Measurements from ENCODE around the gene GSK3A.

GSK3A gene

DNA sequence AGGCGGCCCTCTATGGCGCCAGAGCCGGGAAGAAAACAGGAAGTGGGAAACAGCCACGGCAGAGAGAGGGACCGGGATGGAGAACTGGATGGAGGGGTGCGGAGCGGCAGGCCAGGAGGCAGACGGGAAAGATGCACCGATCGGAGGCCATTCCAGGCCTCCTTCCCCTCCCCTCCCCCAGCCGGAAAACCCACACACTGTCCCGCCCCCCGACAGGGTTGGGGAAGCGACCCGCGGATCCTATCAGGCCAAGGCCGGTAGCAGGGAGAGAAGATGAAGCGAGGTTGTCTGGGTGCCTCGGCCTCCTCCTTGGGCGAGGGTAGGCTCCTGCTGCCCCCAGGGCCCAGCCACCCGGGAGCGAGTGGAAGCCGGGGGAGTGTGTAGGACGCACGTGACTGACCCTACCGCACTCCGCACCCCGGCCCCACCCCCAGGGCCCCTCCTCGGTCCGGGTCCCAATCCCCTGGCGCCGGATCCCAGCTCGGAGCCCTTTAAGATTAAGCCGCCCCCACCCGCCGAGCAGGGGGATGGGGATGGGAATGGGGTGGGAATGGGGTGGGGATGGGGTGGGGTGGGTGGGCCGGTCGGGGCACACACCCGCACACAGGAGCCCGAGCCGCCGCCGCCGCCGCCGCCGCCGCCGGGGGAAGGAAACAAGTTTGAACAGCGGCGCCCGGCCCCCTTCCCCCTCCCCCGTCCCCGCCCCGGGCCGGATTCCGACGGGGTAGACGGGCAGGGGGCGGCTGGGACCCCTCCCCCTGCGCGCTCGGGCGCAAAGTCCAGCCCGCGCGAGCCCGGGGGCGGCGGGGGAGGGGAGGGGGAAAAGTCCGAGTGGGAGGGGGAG lies 11.1 kb upstream of the GSK3A start:
- H3K27me3 ChIP-seq (ENCODE audit: control insufficient read depth, insufficient read depth, low read length, poor library complexity, severe bottlenecking), result no peaks in the 10 kb centered on the region
- H3K36me3 ChIP-seq (ENCODE audit: control insufficient read depth, insufficient read depth, low read length), result peaks cover 7% of the 10 kb centered on the region
- WGBS, 2 experiments, result 0 to 1% methylated on average over 47 to 68 of the region's 71 CpGs
- peaks cover 23% of the 10 kb centered on the region for H3K4me1 ChIP-seq (ENCODE audit: control insufficient read depth, insufficient read depth, low read length)
- H3K4me3 ChIP-seq (ENCODE audit: insufficient read depth, low read depth, low read length), result peak overlapping the region; percentile 100
- no peaks in the 10 kb centered on the region for H3K9me3 ChIP-seq (ENCODE audit: control insufficient read depth, low read length)
- peak overlapping the region; percentile 85 for H3K27ac ChIP-seq (ENCODE audit: insufficient read depth, low read depth, low read length, poor library complexity, severe bottlenecking)

DNA sequence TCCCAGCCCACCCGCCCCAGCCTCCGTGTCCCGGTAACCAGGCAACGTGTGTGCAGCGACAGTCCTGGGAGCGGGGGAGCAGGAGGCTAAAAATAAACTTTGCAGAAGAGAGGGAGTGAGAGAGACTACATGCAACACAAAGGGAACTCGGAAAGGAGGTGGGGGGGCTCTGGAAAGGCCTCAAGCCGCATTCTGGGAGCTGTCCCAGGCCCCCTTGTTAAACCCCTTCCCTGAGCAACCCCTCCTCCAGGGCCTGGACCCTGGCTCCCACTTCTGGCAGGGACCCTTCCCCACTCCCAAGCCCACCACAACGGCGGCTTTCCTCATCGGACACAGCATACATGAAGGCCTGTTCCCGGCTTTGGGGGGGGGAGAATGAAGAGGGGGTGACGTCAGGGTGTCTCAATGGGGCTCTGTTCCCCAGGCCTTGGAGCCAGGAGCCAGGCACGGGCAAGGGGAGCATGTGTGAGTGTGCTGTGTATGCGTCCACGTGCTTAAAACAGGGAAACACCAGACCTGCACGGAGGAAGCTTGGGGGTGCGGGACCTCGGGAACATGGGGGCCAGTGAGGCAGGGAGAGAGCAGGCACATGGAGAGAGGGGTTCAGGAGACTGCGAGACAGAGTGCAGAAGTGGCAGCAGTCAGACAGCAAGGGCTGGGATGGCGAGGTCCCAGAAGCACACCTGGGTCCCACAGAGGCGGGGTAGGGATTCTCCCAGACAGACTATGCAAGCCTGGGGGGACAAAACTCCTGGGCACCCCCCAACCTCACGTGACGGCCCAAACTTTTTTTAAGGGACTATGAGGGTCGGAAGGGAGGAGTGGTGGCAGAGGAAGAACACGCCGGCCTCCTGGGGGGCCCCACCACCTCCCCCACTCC lies 10.2 kb upstream of the GSK3A start:
- no peaks in the 10 kb centered on the region for H3K27me3 ChIP-seq (ENCODE audit: control insufficient read depth, insufficient read depth, low read length, poor library complexity, severe bottlenecking)
- 24 to 25% methylated on average over 27 of the region's 27 CpGs for WGBS, 2 experiments
- peak overlapping the region; percentile 55 for H3K27ac ChIP-seq (ENCODE audit: insufficient read depth, low read depth, low read length, poor library complexity, severe bottlenecking)
- H3K4me1 ChIP-seq (ENCODE audit: control insufficient read depth, insufficient read depth, low read length), result peaks cover 23% of the 10 kb centered on the region
- H3K36me3 ChIP-seq (ENCODE audit: control insufficient read depth, insufficient read depth, low read length), result peaks cover 9% of the 10 kb centered on the region
- peak overlapping the region; percentile 100 for H3K4me3 ChIP-seq (ENCODE audit: insufficient read depth, low read depth, low read length)
- no peaks in the 10 kb centered on the region for H3K9me3 ChIP-seq (ENCODE audit: control insufficient read depth, low read length)

DNA sequence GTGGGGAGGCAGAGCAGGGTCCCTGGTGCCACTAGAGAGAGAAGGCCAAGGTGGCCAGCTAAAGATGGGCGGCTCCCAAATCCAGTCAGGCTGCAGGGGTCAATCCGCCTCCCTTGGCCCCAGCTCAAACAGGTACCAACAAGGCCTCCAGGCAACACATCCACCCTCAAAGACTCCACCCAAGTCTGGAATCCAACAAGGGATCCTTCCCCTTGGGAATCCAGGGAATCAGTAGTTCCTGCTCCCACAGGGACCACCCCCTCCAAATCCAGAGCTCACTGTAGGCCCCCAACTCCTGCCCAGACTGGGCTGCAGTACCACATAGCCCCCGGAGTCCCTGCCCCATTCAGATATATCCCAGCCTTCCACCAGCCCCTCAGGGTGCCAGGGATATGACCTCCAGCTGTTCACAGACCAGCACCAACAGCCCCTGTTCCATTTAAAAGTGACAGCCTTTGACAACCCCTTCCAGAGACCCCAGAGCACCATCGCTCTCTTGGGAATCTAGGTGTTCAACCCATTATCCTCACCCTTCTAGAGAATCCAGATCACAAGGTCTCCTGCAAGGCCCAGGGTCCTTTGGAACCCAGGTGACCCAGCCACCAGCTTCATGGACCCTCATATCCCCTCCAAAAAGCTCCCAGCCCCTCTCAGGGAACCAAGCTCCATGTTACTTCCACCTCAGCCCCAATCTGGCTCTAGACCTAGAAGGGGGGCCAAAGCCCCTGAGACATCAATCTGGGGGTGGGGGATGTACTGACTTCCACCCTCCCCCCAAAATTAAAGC lies 9.4 kb upstream of the GSK3A start:
- Histone ChIP-seq H3K4me3 (ENCODE audit: insufficient read depth, low read depth, low read length) (no peak overlapping the region), H3K27me3 (ENCODE audit: control insufficient read depth, insufficient read depth, low read length, poor library complexity, severe bottlenecking) (no peaks in the 10 kb centered on the region), H3K36me3 (ENCODE audit: control insufficient read depth, insufficient read depth, low read length) (peaks cover 9% of the 10 kb centered on the region), H3K9me3 (ENCODE audit: control insufficient read depth, low read length) (no peaks in the 10 kb centered on the region), H3K27ac (ENCODE audit: insufficient read depth, low read depth, low read length, poor library complexity, severe bottlenecking) (no peak overlapping the region), H3K4me1 (ENCODE audit: control insufficient read depth, insufficient read depth, low read length) (peaks cover 23% of the 10 kb centered on the region)
- 86 to 91% methylated on average over 4 of the region's 4 CpGs for WGBS, 2 experiments

DNA sequence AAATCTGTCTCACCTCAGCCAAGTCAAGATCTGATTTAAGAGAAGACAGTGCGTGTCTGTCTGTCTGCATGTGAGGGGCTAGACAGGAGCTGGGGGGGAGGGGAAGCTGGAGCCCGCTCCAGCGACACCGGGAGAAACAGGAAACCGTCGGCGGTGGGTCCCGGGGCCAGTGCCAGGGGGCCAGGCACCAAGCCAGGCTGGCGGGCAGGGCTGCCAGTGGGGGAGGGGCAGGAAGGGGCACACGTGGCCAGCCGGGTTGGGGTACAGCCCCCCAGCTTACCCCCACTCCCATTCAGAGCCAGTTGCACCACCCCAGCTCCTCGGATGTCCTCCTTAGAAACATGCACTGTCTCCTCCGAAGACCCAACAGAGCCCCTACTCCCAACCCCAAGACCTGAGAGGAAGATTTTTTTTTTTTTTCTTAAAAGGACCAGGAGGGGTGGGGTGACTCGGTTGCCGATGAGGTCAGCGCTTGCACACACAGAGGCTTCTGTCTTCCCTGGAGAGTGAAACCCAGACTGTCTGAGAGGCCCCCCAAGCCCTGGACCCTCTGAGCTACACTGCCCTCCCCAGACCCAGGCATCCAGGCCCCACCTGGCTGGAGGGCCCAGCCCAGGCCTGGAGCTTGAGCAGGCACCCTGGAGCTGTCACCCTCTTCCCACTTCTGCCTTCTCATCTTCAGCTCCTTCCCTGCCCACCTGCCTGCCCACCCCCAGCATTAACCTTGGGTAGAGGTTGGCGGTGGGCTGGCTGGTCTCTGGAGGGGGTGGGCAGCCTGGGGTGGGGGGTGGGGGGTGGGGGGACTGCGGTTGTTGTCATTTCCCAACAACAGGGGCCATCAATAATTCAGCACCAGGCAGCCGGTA lies 8.5 kb upstream of the GSK3A start:
- Histone ChIP-seq H3K4me1 (ENCODE audit: control insufficient read depth, insufficient read depth, low read length) (peaks cover 23% of the 10 kb centered on the region), H3K27me3 (ENCODE audit: control insufficient read depth, insufficient read depth, low read length, poor library complexity, severe bottlenecking) (no peaks in the 10 kb centered on the region), H3K9me3 (ENCODE audit: control insufficient read depth, low read length) (no peaks in the 10 kb centered on the region), H3K36me3 (ENCODE audit: control insufficient read depth, insufficient read depth, low read length) (peaks cover 9% of the 10 kb centered on the region), H3K4me3 (ENCODE audit: insufficient read depth, low read depth, low read length) (no peak overlapping the region), H3K27ac (ENCODE audit: insufficient read depth, low read depth, low read length, poor library complexity, severe bottlenecking) (no peak overlapping the region)
- WGBS, 2 experiments, result 84 to 88% methylated on average over 18 of the region's 19 CpGs

DNA sequence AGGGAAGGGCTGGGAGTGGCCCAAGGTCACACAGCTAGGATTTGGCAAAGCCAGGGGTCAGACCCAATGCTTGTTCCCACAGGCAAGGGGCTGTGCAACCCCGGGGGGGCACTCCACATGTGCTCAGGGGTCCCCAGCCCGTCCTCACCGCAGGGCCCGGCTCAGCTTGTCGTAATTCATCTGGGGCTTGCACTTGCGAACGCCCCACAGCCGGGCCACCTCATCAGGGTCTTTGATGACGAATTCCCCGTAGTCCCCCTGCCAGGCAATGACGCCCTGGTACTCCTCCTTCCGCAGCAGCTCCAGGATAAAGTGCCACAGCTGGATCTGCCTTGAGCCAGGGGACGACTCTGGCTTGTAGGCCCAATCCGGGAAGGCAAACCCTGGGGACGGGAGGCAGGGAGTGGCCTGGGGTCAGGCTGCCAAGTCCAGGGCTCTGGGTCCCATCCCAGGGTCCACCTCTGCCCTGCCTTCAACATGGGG lies 7.8 kb upstream of the GSK3A start:
- H3K4me3 ChIP-seq (ENCODE audit: insufficient read depth, low read depth, low read length), result no peak overlapping the region
- H3K4me1 ChIP-seq (ENCODE audit: control insufficient read depth, insufficient read depth, low read length), result peaks cover 23% of the 10 kb centered on the region
- no peaks in the 10 kb centered on the region for H3K27me3 ChIP-seq (ENCODE audit: control insufficient read depth, insufficient read depth, low read length, poor library complexity, severe bottlenecking)
- peaks cover 9% of the 10 kb centered on the region for H3K36me3 ChIP-seq (ENCODE audit: control insufficient read depth, insufficient read depth, low read length)
- no peaks in the 10 kb centered on the region for H3K9me3 ChIP-seq (ENCODE audit: control insufficient read depth, low read length)
- WGBS, 2 experiments, result 92 to 93% methylated on average over 15 of the region's 15 CpGs
- no peak overlapping the region for H3K27ac ChIP-seq (ENCODE audit: insufficient read depth, low read depth, low read length, poor library complexity, severe bottlenecking)

DNA sequence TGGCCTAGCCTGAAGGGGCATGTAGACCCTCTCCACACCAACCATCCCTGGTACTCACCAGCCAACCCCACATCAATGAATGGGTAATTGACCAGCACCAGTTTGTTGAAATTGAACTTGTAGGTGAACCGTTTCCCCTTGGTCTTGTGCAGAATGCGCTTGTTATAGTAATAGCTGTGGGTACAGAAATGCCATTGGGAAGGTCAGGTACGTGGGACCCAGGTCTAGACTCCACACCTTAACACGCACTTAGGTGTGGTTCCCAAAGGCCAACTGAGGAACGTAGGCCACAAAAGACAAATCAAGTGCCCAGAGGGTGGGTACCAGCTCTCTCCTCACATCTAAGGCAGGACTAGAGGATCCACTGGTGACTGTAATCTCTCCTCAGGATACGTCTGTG lies 7.4 kb upstream of the GSK3A start:
- Histone ChIP-seq H3K9me3 (ENCODE audit: control insufficient read depth, low read length) (no peaks in the 10 kb centered on the region), H3K4me3 (ENCODE audit: insufficient read depth, low read depth, low read length) (no peak overlapping the region), H3K36me3 (ENCODE audit: control insufficient read depth, insufficient read depth, low read length) (peaks cover 9% of the 10 kb centered on the region), H3K27me3 (ENCODE audit: control insufficient read depth, insufficient read depth, low read length, poor library complexity, severe bottlenecking) (no peaks in the 10 kb centered on the region), H3K4me1 (ENCODE audit: control insufficient read depth, insufficient read depth, low read length) (peaks cover 23% of the 10 kb centered on the region), H3K27ac (ENCODE audit: insufficient read depth, low read depth, low read length, poor library complexity, severe bottlenecking) (no peak overlapping the region)
- WGBS, 2 experiments, result 92 to 93% methylated on average over 6 of the region's 6 CpGs

DNA sequence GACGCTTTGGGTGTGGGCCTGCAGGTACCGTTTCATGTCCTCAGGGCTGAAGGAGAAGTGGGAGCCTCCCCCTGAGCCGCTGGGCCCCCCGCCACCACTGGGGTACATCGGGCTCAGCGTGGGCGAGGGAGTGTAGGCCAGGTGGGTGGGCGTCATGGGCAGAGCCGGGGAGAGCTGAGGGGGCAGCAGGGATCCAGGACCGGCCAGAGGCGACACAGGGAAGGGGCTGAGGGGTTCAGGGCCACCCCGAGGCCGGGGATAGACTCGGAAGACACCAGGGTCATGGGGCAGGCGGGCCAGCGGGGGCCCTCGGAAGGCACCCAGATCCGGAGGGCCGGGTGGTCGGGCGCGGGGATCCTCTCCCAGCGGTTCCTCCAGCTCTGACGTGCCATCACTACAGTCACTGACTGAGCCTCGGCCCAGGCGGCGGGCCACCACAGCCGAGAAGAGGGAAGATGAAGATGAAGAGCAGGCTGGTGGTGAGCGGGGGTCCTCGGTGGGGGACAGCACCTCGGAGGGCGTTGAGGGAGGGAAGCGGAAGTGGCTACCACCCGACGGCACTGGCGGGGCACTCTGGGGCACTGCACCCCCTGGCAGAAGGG lies 6.8 kb upstream of the GSK3A start:
- Histone ChIP-seq H3K36me3 (ENCODE audit: control insufficient read depth, insufficient read depth, low read length) (peaks cover 9% of the 10 kb centered on the region), H3K27me3 (ENCODE audit: control insufficient read depth, insufficient read depth, low read length, poor library complexity, severe bottlenecking) (no peaks in the 10 kb centered on the region), H3K9me3 (ENCODE audit: control insufficient read depth, low read length) (no peaks in the 10 kb centered on the region), H3K4me3 (ENCODE audit: insufficient read depth, low read depth, low read length) (no peak overlapping the region), H3K27ac (ENCODE audit: insufficient read depth, low read depth, low read length, poor library complexity, severe bottlenecking) (no peak overlapping the region), H3K4me1 (ENCODE audit: control insufficient read depth, insufficient read depth, low read length) (peaks cover 23% of the 10 kb centered on the region)
- 95% methylated on average over 36 of the region's 36 CpGs for WGBS, 2 experiments

DNA sequence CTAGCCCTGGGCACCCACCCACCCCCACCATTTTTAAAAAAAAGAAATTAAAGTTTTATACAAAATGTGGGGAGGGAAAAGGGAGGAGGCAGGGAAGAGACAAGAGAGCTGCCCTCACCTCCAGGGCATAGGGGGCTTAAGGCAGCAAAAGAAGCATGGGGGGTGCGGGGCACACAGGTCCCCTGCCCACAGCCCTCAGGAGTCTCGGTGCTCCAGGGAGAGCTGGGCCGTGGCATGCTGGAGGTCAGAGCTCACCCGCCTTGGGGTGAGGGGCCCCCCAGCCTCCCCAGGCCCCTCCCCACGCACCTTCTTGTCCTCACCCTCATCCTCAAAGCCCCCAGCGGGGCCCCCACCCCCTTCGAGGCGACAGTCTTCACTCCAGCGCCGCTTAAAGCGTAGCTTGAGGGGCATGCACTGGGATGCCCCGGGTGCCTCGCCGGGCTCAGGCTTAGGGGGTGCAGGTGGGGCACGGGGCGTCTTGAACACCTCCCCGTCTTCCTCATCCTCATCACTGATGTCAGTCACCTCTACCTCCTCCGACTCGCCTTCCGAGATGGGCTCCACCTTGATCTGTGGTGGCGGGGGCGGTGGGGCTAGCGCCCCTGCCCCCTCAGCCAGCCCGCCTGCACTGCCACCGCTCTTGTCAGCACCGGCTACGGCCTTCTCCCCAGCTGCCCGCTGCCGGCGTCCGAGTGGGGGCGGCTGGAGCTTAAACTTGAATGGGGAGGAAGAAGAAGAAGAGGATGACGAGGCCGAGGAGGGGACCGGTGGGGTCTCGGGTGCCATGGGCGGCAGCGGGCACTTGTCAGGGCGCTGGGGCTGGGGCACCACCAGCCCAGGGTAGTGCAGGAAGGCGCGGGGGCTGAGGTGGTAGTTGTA lies 6.1 kb upstream of the GSK3A start:
- Histone ChIP-seq H3K9me3 (ENCODE audit: control insufficient read depth, low read length) (no peaks in the 10 kb centered on the region), H3K4me1 (ENCODE audit: control insufficient read depth, insufficient read depth, low read length) (peaks cover 23% of the 10 kb centered on the region), H3K4me3 (ENCODE audit: insufficient read depth, low read depth, low read length) (no peak overlapping the region), H3K27ac (ENCODE audit: insufficient read depth, low read depth, low read length, poor library complexity, severe bottlenecking) (no peak overlapping the region), H3K36me3 (ENCODE audit: control insufficient read depth, insufficient read depth, low read length) (peaks cover 9% of the 10 kb centered on the region), H3K27me3 (ENCODE audit: control insufficient read depth, insufficient read depth, low read length, poor library complexity, severe bottlenecking) (no peaks in the 10 kb centered on the region)
- 95% methylated on average over 41 of the region's 41 CpGs for WGBS, 2 experiments

Measured in ectodermal cell (in vitro differentiated cells).